Prostate gland (tissue), 2 donors: ENCODE measurements around the gene TSEN34. TPM values are rescaled to one million over a fixed set of nuclear protein-coding genes. Genes with fewer than 3 reads are reported as not detected.
"Not testable (repeated sequence)": the region's sequence is repeated elsewhere in the genome, so short reads cannot be mapped to it uniquely, and the experiment has no call there.

Experiments
- DNase-seq: peaks from one replicate; pipeline ENCODE4 v3.0.0-alpha.2; 2019; ENCODE audit warnings: low spot score
- H3K27ac ChIP-seq, 2 donors: fragments of 200-600 bp; sonication (generic); 2 replicates each; pipeline ENCODE4 v1.5.1; 2017 to 2019
- H3K27me3 ChIP-seq: fragments of 200-600 bp; sonication (generic); replicated peaks from 2 replicates; pipeline ENCODE4 v1.5.1; 2019; ENCODE audit not compliant: insufficient read depth
- H3K36me3 ChIP-seq, 2 donors: fragments of 200-600 bp; sonication (generic); 1 replicate in 1 of 2; 2 replicates in 1 of 2; pipeline versions ENCODE4 v1.5.1 to v1.8.1; 2017 to 2019
- H3K4me1 ChIP-seq: fragments of 200-600 bp; sonication (generic); replicated peaks from 2 replicates; pipeline ENCODE4 v1.5.1; 2019
- H3K4me3 ChIP-seq, 2 donors: fragments of 200-600 bp; sonication (generic); 2 replicates each; pipeline ENCODE4 v1.5.1; 2017 to 2019
- H3K9me3 ChIP-seq: fragments of 200-600 bp; sonication (generic); 2 replicates; pipeline ENCODE4 v1.5.1; 2017
- WGBS: methylation state at CpG from one replicate; pipeline ENCODE4 v1.1.5; 2018; 5-methylcytosine and 5-hydroxymethylcytosine counted together
- intact Hi-C: fragments of 100-400 bp; cut with DNase I; formaldehyde crosslinking; loops from one replicate; pipeline ENCODE4 v1.14.2; 2022
- total RNA-seq, 2 donors: library from RNA; depleted of rRNA; stranded (reverse); fragments of >200 nt; gene quantifications; one replicate each; pipeline ENCODE4 v1.1.0, GENCODE V29; 2016

The TSEN34 gene
- total RNA-seq, 2 donors from 2014 or later: 122 to 163 TPM

- H3K9me3 ChIP-seq, intact Hi-C loops, H3K36me3 ChIP-seq, H3K27ac ChIP-seq, H3K4me3 ChIP-seq, H3K27me3 ChIP-seq, H3K4me1 ChIP-seq, DNase-seq: not testable (repeated sequence)
- WGBS: no CpG with 5 or more reads among the region's 8 CpGs
Observed at GRCh38 chr19:54243809-54244208, 52.7 kb downstream of the TSEN34 start.

Other genes with a start within 250 kb of the TSEN34 start
- under 1 TPM in 1 of 2 donors, not detected in 1; 0.51 TPM for gene CACNG8, start 228.4 kb upstream of the TSEN34 start, total RNA-seq
- gene CACNG6, start 199.7 kb upstream of the TSEN34 start, total RNA-seq: 1 to 10 TPM in 1 of 2 donors, not detected in 1; 2.3 TPM
- gene VSTM1, start 127.4 kb upstream of the TSEN34 start, total RNA-seq: 1 to 10 TPM in 1 of 2 donors, not detected in 1; 1.6 TPM
- gene TARM1, start 109.9 kb upstream of the TSEN34 start, total RNA-seq: 1 to 10 TPM in 1 of 2 donors, not detected in 1; 1.6 TPM
- 1 to 10 TPM in 1 of 2 donors, under 1 TPM in 1; 0.23 to 1.6 TPM for gene OSCAR, start 90.5 kb upstream of the TSEN34 start, total RNA-seq
- gene NDUFA3, start 88.5 kb upstream of the TSEN34 start, total RNA-seq: 10 to 100 TPM; 39.4 to 48.5 TPM
- 10 to 100 TPM; 30.7 to 52.0 TPM for gene TFPT, start 75.7 kb upstream of the TSEN34 start, total RNA-seq
- 10 to 100 TPM; 50.7 to 71.6 TPM for gene PRPF31, start 75.6 kb upstream of the TSEN34 start, total RNA-seq
- 10 to 100 TPM; 22.8 to 54.4 TPM for gene CNOT3, start 53.5 kb upstream of the TSEN34 start, total RNA-seq
- 10 to 100 TPM in 1 of 2 donors, 1 to 10 TPM in 1; 7.6 to 14.7 TPM for gene LENG1, start 31.6 kb upstream of the TSEN34 start, total RNA-seq
- gene TMC4, start 18.1 kb upstream of the TSEN34 start, total RNA-seq: 10 to 100 TPM; 40.2 to 88.6 TPM
- 100 to 1,000 TPM in 1 of 2 donors, 10 to 100 TPM in 1; 91.7 to 430 TPM for gene MBOAT7, start 1.7 kb upstream of the TSEN34 start, total RNA-seq
- 1,000 to 10,000 TPM; 1,667 to 3,369 TPM for gene RPS9, start 9.6 kb downstream of the TSEN34 start, total RNA-seq
- gene LILRB3, start 31.7 kb downstream of the TSEN34 start, total RNA-seq: 1 to 10 TPM in 1 of 2 donors, under 1 TPM in 1; 0.73 to 5.9 TPM
- under 1 TPM in 1 of 2 donors, not detected in 1; 0.23 TPM for gene LILRA6, start 51.5 kb downstream of the TSEN34 start, total RNA-seq
- gene LILRB5, start 66.0 kb downstream of the TSEN34 start, total RNA-seq: 1 to 10 TPM in 1 of 2 donors, not detected in 1; 1.5 TPM
- gene LILRB2, start 89.8 kb downstream of the TSEN34 start, total RNA-seq: 1 to 10 TPM in 1 of 2 donors, under 1 TPM in 1; 0.09 to 1.4 TPM
- gene LILRA5, start 121.9 kb downstream of the TSEN34 start, total RNA-seq: 1 to 10 TPM in 1 of 2 donors, not detected in 1; 1.2 TPM
- gene LILRA4, start 147.9 kb downstream of the TSEN34 start, total RNA-seq: 1 to 10 TPM; 1.7 to 2.3 TPM
- gene LAIR1, start 173.6 kb downstream of the TSEN34 start, total RNA-seq: 10 to 100 TPM in 1 of 2 donors, 1 to 10 TPM in 1; 7.2 to 19.7 TPM
- gene TTYH1, start 224.2 kb downstream of the TSEN34 start, total RNA-seq: 100 to 1,000 TPM in 1 of 2 donors, 1 to 10 TPM in 1; 1.8 to 136 TPM